HCT116 (cell line): ENCODE measurements around the gene SEMA6B. TPM values are rescaled to one million over a fixed set of nuclear protein-coding genes. Genes with fewer than 3 reads are reported as not detected.
"Not testable (repeated sequence)": the region's sequence is repeated elsewhere in the genome, so short reads cannot be mapped to it uniquely, and the experiment has no call there.

ENCODE experiments used
- ATAC-seq: fragments of 200-7000 bp; cut with Tn5 transposase; 2 replicates; pipeline ENCODE4 v1.9.1; 2020; ENCODE audit warnings: mild to moderate bottlenecking, moderate library complexity
- BruUV-seq: library from RNA; stranded (reverse); fragments of 400-500 nt; replicated peaks from 2 replicates; lab custom pipeline; 2021; lab: Mats Ljungman, UMichigan
- CTCF ChIA-PET: fragments of 300-600 bp; sonication (Branson Sonifier 250); formaldehyde crosslinking; loops from one replicate; lab custom pipeline; 2021; ENCODE audit warnings: antibody characterized with exemption; lab: Charles Lee
- POLR2A ChIA-PET: fragments of 300-600, 350-600 bp; sonication (Branson Sonifier 250); formaldehyde crosslinking; loops from one replicate; lab custom pipeline; 2021; ENCODE audit warnings: antibody characterized with exemption; lab: Charles Lee
- RAD21 ChIA-PET, 2 experiments: fragments of 300-600 bp; sonication (Branson Sonifier 250); formaldehyde crosslinking; loops; one replicate each; lab custom pipeline; 2023; ENCODE audit warnings: low total read pairs in 2 of 2; ENCODE audit not compliant: uncharacterized antibody in 2 of 2, unreplicated experiment in 2 of 2, low non-redundant PET in 1 of 2; lab: Charles Lee
- DNase-seq: peaks from one replicate; pipeline ENCODE4 v3.0.0-alpha.2; 2010; ENCODE audit warnings: low read depth, low spot score
- H2AFZ ChIP-seq: fragments of 200-600 bp; shearing (Covaris generic), sonication (generic); 2 replicates; pipeline ENCODE4 v1.6.1; 2017; ENCODE audit warnings: low read depth, mixed run types, mixed read lengths, antibody characterized with exemption, low read length; ENCODE audit not compliant: poor library complexity, severe bottlenecking
- H3K27ac ChIP-seq: 2 replicates; pipeline ENCODE4 v1.5.1; 2012; ENCODE audit warnings: low read depth, low read length
- H3K27me3 ChIP-seq: fragments of 200-600 bp; sonication (generic); 2 replicates; pipeline ENCODE4 v1.6.1; 2016; ENCODE audit warnings: mixed run types, low read length, mixed read lengths; ENCODE audit not compliant: insufficient read depth
- H3K36me3 ChIP-seq, 2 experiments: fragments of 200-500 bp in 1 of 2; fragments of 200-600 bp in 1 of 2; sonication (Bioruptor generic) in 1 of 2; sonication (generic) in 1 of 2; 2 replicates each; pipeline versions ENCODE4 v1.5.1 to v1.6.1; 2014 to 2016; ENCODE audit warnings: low read length in 2 of 2, inconsistent platforms in 1 of 2, mixed read lengths in 1 of 2, mixed run types in 1 of 2; ENCODE audit not compliant: insufficient read depth in 2 of 2, control insufficient read depth in 1 of 2
- H3K4me1 ChIP-seq, 2 experiments: fragments of 200-600 bp in 1 of 2; sonication (generic) in 1 of 2; 2 replicates each; pipeline versions ENCODE4 v1.5.1 to v1.6.1; 2012 to 2017; ENCODE audit warnings: low read length in 2 of 2, inconsistent platforms in 1 of 2, mild to moderate bottlenecking in 1 of 2, mixed read lengths in 1 of 2, mixed run types in 1 of 2, moderate library complexity in 1 of 2; ENCODE audit not compliant: insufficient read depth in 2 of 2, control insufficient read depth in 1 of 2
- H3K4me2 ChIP-seq: fragments of 200-600 bp; sonication (generic); 2 replicates; pipeline ENCODE4 v1.6.1; 2017; ENCODE audit warnings: mixed run types, low read length, mixed read lengths
- H3K4me3 ChIP-seq, 2 experiments: fragments of 200-600 bp in 1 of 2; sonication (generic) in 1 of 2; replicated peaks in 1 of 2; 2 replicates each; pipeline ENCODE4 v1.5.1; 2011 to 2016; ENCODE audit warnings: low read length in 2 of 2, control low read depth in 1 of 2, low read depth in 1 of 2, mild to moderate bottlenecking in 1 of 2, mixed read lengths in 1 of 2, mixed run types in 1 of 2
- H3K79me2 ChIP-seq: fragments of 200-600 bp; sonication (generic); 2 replicates; pipeline ENCODE4 v1.6.1; 2017; ENCODE audit warnings: mild to moderate bottlenecking, mixed run types, low read length, moderate library complexity, mixed read lengths; ENCODE audit not compliant: insufficient read depth
- H3K9ac ChIP-seq: fragments of 200-600 bp; sonication (generic); 2 replicates; pipeline ENCODE4 v1.6.1; 2016; ENCODE audit warnings: low read length, mixed read lengths
- H3K9me2 ChIP-seq: fragments of 200-600 bp; sonication (generic), shearing (Covaris generic); 2 replicates; pipeline ENCODE4 v1.6.1; 2017; ENCODE audit warnings: mixed run types, mild to moderate bottlenecking, moderate library complexity; ENCODE audit not compliant: insufficient read depth
- H3K9me3 ChIP-seq, 2 experiments: fragments of 200-500 bp in 1 of 2; fragments of 200-600 bp in 1 of 2; sonication (Bioruptor generic) in 1 of 2; sonication (generic) in 1 of 2; 2 replicates each; pipeline ENCODE4 v1.6.1; 2014 to 2017; ENCODE audit warnings: low read length in 2 of 2, mixed read lengths in 2 of 2, inconsistent platforms in 1 of 2, low read depth in 1 of 2, mild to moderate bottlenecking in 1 of 2, mixed run types in 1 of 2, moderate library complexity in 1 of 2; ENCODE audit not compliant: control insufficient read depth in 1 of 2, insufficient read depth in 1 of 2
- H4K20me1 ChIP-seq: fragments of 200-600 bp; sonication (generic), shearing (Covaris generic); 2 replicates; pipeline ENCODE4 v1.6.1; 2017; ENCODE audit warnings: mixed run types, mild to moderate bottlenecking, moderate library complexity; ENCODE audit not compliant: insufficient read depth
- ATF3 ChIP-seq: IDR thresholded peaks from 2 replicates; pipeline ENCODE4 v1.6.1; 2012
- CBX3 ChIP-seq: IDR thresholded peaks from 2 replicates; pipeline ENCODE4 v1.6.1; 2012; ENCODE audit warnings: low read depth
- EZH2phosphoT487 ChIP-seq: fragments of 200-600 bp; IDR thresholded peaks from 2 replicates; pipeline ENCODE4 v1.6.1; 2018; ENCODE audit warnings: antibody characterized with exemption, borderline replicate concordance
- JUND ChIP-seq: IDR thresholded peaks from 2 replicates; pipeline ENCODE4 v1.6.1; 2012
- MAX ChIP-seq: IDR thresholded peaks from 2 replicates; pipeline ENCODE4 v1.6.1; 2012
- RAD21 ChIP-seq: IDR thresholded peaks from 2 replicates; pipeline ENCODE4 v1.6.1; 2012; ENCODE audit warnings: low read depth, mild to moderate bottlenecking
- intact Hi-C: fragments of 100-400 bp; cut with micrococcal nuclease; formaldehyde crosslinking; loops from 2 replicates; pipeline ENCODE4 v1.10.0; 2022
- total RNA-seq: library from RNA; stranded (reverse); gene quantifications from one replicate; pipeline ENCODE4 v1.2.1, GENCODE V29; 2021; ENCODE audit not compliant: unreplicated experiment

Gene SEMA6B
- total RNA-seq, 1 experiment from 2014 or later, result 58.4 TPM

GRCh38 chr19:4596033-4596904 lies 36.8 kb upstream of the SEMA6B start:
- Histone ChIP-seq H3K27ac (no peak overlapping the region), H3K36me3 (no peaks in the 10 kb centered on the region), H2AFZ (no peak overlapping the region), H3K4me1 (peaks cover 11 to 26% of the 10 kb centered on the region in 2 experiments), H3K4me3 (no peak overlapping the region), H3K9me2 (no peaks in the 10 kb centered on the region), H3K9ac (no peak overlapping the region), H3K79me2 (no peaks in the 10 kb centered on the region)
- DNase-seq, result no peak
- ChIA-PET POLR2A (no interaction called here), RAD21 (no interaction called here)
- no TSS peak for BruUV-seq
- TF ChIP-seq CBX3, result no peak
- no peak for TF ChIP-seq EZH2phosphoT487
- TF ChIP-seq MAX, result no peak
- no peak for TF ChIP-seq ATF3
- no peak for TF ChIP-seq RAD21
- no peak for TF ChIP-seq JUND
- TF ChIP-seq, all 23 proteins: peak for 0
- H3K4me2 ChIP-seq, result no peak overlapping the region
- CTCF ChIA-PET, result interaction anchor here (1.7 kb wide), 1 partner anchor 42 kb away, joined by 3 read pairs; no protein-coding TSS in a partner anchor
- no peaks in the 10 kb centered on the region for H4K20me1 ChIP-seq
- no peak for ATAC-seq
- H3K27me3 ChIP-seq, result no peaks in the 10 kb centered on the region
- intact Hi-C loops, result no loop called here
- H3K9me3 ChIP-seq, result no peaks in the 10 kb centered on the region

- H2AFZ ChIP-seq, H3K9me3 ChIP-seq, intact Hi-C loops, H3K27ac ChIP-seq, H4K20me1 ChIP-seq, BruUV-seq, RAD21 ChIA-PET, H3K4me2 ChIP-seq, H3K9me2 ChIP-seq, DNase-seq, H3K36me3 ChIP-seq, CTCF ChIA-PET, H3K4me3 ChIP-seq, ATAC-seq, H3K27me3 ChIP-seq, H3K79me2 ChIP-seq, POLR2A ChIA-PET, H3K9ac ChIP-seq: not testable (repeated sequence)
- H3K4me1 ChIP-seq, result peaks cover 11 to 26% of the 10 kb centered on the region in 2 experiments
These were observed 35.7 kb upstream of the SEMA6B start for GRCh38 chr19:4595158-4595557.
